Activated naive CD4-positive, alpha-beta T cell treated with anti-CD3 and anti-CD28 coated beads, Interleukin-2, amount 50 U/mL, for 72 hours (primary cell): ENCODE measurements around the gene ZNF672. TPM values are rescaled to one million over a fixed set of nuclear protein-coding genes. Genes with fewer than 3 reads are reported as not detected.
A peak's percentile ranks its signal among the peaks of the same experiment; 100 is the strongest.

Experiments used
- ATAC-seq, 2 donors: fragments of 150-1000 bp; cut with Tn5 transposase; 2 replicates each; pipeline ENCODE4 v1.10.0; 2021; ENCODE audit warnings: mild to moderate bottlenecking in 2 of 2, moderate library complexity in 2 of 2
- DNase-seq, 2 donors: peaks; one replicate each; pipeline ENCODE4 v3.0.0; 2021 to 2022; ENCODE audit warnings: low spot score in 2 of 2
- H3K27ac Mint-ChIP-seq, 2 donors: one replicate each; pipeline ENCODE4 v1.8.0; 2022; ENCODE audit warnings: mild to moderate bottlenecking in 2 of 2, mixed read lengths in 2 of 2
- H3K36me3 Mint-ChIP-seq, 2 donors: one replicate each; pipeline ENCODE4 v1.8.0; 2022; ENCODE audit warnings: mixed read lengths in 2 of 2
- H3K9me3 Mint-ChIP-seq, 2 donors: one replicate each; pipeline ENCODE4 v1.8.0; 2022; ENCODE audit warnings: mixed read lengths in 2 of 2
- total RNA-seq, 2 donors: library from RNA; stranded (reverse); gene quantifications; one replicate each; pipeline ENCODE4 v1.2.3, GENCODE V29; 2022

ZNF672 gene
- total RNA-seq, 2 donors from 2014 or later: 46.4 to 54.9 TPM

DNA sequence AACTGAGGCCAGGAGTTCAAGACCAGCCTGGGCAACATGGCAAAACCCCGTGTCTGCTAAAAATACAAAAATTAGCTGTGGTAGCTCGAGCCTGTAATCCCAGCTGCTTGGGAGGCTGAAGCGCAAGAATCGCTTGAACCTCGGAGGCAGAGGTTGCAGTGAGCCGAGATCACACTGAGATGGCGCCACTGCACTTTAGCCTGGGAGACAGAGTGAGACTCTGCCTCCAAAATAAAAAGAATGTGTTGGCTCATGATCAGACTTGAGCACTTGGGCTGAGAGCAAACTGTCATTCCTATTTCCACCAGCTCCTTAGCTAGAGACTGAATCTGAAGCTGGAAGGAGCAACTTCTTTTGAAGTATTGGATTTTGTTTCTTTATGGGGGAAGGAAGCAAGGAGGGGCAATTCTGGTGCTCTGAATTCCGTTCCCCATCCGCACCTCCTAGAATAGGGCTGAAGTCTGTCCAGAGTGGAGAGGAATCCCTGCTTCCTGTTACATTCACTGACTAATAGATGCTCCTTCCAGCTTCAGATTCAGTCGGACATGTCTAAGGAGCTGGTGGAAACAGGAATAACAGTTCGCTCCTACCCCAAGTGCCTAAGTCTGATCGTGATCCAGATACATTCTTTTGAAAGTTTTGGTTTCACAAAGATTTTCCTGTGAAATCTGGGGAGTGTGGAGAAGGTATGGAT is 3.8 kb downstream of the ZNF672 start:
- Mint-ChIP-seq H3K9me3 (no peaks in the 10 kb centered on the region), H3K36me3 (no peaks in the 10 kb centered on the region), H3K27ac (peak overlapping the region in 1 of 2 donors; percentile 62)
- ATAC-seq (no peak), DNase-seq (peak in 1 of 2 donors; percentile 52)

DNA sequence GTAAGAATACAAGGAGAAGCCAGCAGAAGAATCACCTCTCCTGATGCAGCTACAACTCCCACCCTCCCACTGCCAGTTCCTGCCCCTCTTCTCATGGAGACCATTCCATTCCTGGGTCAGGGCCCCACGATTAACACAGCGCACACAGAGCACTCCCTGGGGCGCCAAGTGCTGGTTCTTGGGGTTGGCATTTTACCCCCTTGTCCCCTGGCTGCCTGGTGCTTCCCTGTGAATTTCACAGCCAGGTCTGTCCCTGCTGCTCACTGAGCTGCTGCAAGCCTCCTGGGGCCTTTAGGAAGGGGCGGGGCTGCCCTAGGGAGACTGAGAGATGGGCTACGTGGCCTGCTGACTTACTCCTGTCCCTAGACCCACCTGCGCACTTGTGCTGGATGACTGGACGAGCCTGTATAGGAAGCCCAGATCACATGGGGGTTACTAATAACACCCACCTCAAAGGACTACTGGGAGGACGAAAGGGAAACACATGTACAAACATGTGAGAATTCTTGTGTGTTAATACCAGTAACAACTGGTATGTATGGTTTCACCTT is 4.8 kb downstream of the ZNF672 start:
- Mint-ChIP-seq H3K36me3 (no peaks in the 10 kb centered on the region), H3K9me3 (no peaks in the 10 kb centered on the region), H3K27ac (no peak overlapping the region)
- ATAC-seq: no peak
- peak in 1 of 2 donors; percentile 44 for DNase-seq

- Mint-ChIP-seq H3K9me3 (no peaks in the 10 kb centered on the region), H3K27ac (no peak overlapping the region), H3K36me3 (peaks cover under 1 to 3% of the 10 kb centered on the region in 2 donors)
- no peak for DNase-seq
- no peak for ATAC-seq
Observed at GRCh38 chr1:248843687-248844086, 5.7 kb downstream of the ZNF672 start.

DNA sequence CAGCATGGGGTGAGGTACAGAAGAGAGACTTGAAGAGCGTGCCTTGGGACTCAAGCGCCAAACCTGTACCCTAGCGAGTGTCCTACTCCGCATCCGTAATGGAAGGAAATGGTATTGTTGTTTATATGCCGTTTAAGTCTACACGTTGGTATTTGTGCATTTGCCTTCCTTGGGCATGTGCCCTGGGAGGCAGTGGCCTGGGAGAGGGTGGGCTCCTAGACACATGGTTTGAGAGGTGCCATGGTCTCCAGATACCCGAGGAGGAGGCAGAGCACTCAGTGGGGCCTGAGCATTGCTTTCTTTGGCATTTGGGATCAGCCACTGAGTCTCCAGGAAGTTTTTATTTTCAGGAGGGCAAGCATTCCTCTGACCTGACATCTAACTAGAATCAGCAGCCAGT is 6.5 kb downstream of the ZNF672 start:
- Mint-ChIP-seq H3K36me3 (peaks cover 5 to 7% of the 10 kb centered on the region in 2 donors), H3K27ac (peak overlapping the region in 1 of 2 donors; percentile 91), H3K9me3 (no peaks in the 10 kb centered on the region)
- ATAC-seq (no peak), DNase-seq (no peak)

GRCh38 chr1:248847181-248847955 is 9.3 kb downstream of the ZNF672 start:
- peak in 1 of 2 donors; percentile 46 for DNase-seq
- Mint-ChIP-seq H3K27ac (no peak overlapping the region), H3K9me3 (no peaks in the 10 kb centered on the region), H3K36me3 (peaks cover 5 to 7% of the 10 kb centered on the region in 2 donors)
- no peak for ATAC-seq

DNA sequence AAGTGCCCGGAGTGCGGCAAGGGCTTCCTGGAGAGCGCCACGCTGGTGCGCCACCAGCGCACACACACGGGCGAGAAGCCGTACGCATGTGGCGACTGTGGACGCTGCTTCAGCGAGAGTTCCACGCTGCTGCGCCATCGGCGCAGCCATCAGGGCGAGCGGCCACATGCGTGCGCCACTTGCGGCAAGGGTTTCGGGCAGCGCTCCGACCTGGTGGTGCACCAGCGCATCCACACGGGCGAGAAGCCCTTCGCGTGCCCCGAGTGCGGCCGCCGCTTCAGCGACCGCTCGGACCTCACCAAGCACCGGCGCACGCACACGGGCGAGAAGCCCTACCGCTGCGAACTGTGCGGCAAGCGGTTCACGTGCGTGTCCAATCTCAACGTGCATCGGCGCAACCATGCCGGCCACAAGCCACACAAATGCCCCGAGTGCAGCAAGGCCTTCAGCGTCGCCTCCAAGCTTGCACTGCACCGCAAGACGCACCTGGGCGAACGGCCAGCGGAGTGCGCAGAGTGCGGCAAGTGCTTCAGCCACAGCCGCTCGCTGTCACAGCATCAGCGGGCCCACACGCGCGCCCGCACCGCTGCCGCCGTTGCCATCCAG is 10.0 kb downstream of the ZNF672 start:
- no peak for ATAC-seq
- H3K9me3 Mint-ChIP-seq: no peaks in the 10 kb centered on the region
- peaks cover 5 to 7% of the 10 kb centered on the region in 2 donors for H3K36me3 Mint-ChIP-seq

GRCh38 chr1:248848602-248849001 is 10.6 kb downstream of the ZNF672 start:
- H3K27ac Mint-ChIP-seq: peak overlapping the region in 1 of 2 donors; percentile 83
- DNase-seq (no peak), ATAC-seq (no peak)
- H3K36me3 Mint-ChIP-seq: peaks cover 5 to 7% of the 10 kb centered on the region in 2 donors
- no peaks in the 10 kb centered on the region for H3K9me3 Mint-ChIP-seq

More for the DNA sequence above, 10.0 kb downstream of the ZNF672 start:
- H3K27ac Mint-ChIP-seq: peak overlapping the region in 1 of 2 donors; percentile 83
- DNase-seq: no peak

DNA sequence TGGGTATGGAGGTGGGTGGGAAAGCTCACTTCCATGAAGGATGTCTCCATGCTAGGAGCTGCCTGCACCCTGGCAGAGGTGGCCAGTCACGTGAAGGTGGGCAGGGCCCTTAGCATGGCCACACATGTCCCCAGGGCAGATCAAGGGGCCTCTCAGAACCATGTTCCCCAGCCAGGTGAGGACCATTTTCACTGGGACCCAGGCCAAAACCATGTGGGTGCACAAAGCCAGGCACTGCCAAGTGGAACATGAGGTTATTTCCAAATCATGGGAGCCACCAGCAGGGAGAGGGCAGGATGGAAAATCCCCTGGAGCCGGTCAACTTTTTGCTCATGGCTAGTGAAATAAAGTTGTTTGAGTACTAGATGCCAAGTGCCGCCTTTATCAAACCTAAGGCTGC is 11.1 kb downstream of the ZNF672 start:
- peaks cover 6 to 10% of the 10 kb centered on the region in 2 donors for H3K36me3 Mint-ChIP-seq

DNA sequence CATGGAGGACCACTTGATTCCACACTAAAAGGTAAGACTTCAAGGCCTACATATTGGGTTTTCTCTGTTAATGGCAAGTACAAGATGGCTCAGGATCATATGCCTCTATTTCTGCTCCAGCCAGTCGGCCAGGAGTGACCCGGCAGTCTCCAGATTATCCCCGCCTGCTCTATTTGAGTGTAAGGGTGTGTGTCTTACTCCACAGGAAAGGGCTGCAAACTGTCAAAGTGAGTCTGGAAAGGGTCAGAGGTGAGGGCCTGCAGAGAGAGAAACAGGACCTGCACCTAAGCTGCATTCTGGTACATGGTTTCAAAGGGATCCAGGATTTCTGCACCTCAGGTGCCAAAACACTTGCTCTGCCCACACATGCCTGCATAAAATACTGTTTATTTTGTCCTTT is 11.6 kb downstream of the ZNF672 start:
- peak overlapping the region; percentile 51 to 74 for H3K27ac Mint-ChIP-seq
- no peaks in the 10 kb centered on the region for H3K9me3 Mint-ChIP-seq
- peaks cover 11 to 15% of the 10 kb centered on the region in 2 donors for H3K36me3 Mint-ChIP-seq
- DNase-seq: no peak
- ATAC-seq: no peak

More for the DNA sequence above, 11.1 kb downstream of the ZNF672 start:
- ATAC-seq (no peak), DNase-seq (no peak)
- no peaks in the 10 kb centered on the region for H3K9me3 Mint-ChIP-seq
- H3K27ac Mint-ChIP-seq: peak overlapping the region in 1 of 2 donors; percentile 83

DNA sequence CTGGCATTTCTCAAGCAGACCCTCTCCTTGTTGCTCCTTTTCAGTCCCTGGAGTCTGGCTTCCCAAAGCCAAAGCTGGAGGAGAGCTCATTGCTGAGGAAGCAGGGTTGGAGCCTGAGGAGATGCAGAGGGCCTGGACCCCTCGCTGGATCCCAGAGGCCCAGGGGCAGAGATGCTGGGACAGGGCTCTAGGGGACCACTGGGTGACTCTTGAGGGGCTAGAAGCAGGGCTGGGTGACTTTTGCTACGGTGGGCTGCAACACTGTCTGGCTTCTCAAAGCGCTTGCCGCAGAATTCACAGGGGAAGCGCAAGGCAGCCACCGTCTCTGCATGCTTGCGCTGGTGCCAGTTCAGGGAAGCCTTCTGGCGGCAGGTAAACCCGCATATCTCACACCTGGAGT is 12.1 kb downstream of the ZNF672 start:
- DNase-seq (no peak), ATAC-seq (no peak)
- Mint-ChIP-seq H3K9me3 (no peaks in the 10 kb centered on the region), H3K36me3 (peaks cover 16 to 20% of the 10 kb centered on the region in 2 donors), H3K27ac (peak overlapping the region; percentile 41 to 74)

DNA sequence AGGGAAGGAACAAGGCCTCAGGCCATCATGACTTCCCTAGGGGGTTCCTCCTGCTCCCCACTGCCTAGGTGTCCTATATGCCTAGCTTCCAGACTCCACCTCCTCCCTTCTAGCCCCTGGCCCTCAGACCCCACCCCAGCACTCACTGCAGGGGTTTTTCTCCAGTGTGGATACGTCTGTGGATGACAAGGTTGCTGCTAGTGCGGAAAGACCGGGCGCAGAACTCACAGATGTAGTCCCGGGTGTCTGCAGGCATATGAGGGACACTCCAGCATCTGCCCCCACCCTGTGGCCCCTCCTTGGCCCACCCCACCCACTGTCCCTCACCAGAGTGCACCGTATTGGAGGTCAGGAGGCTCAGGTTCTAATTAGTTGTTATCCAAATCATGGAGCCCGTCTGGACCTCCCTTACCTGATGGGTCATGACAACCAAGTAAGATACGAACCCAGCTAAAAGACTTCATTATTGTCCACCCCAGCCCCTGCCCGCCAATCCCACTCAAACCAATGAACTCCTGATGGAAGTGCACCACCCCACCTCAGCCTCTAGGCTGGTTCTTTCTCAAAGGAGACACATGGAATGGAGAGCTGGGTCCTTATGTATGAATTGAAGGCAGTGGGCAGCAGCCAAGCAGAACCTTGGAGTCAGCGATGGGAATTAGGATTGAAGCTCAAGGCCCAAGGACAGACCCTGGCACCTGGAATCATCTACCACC is 12.7 kb downstream of the ZNF672 start:
- Mint-ChIP-seq H3K36me3 (peaks cover 17 to 26% of the 10 kb centered on the region in 2 donors), H3K9me3 (no peaks in the 10 kb centered on the region), H3K27ac (peak overlapping the region in 1 of 2 donors; percentile 74)
- no peak for ATAC-seq
- DNase-seq: no peak

DNA sequence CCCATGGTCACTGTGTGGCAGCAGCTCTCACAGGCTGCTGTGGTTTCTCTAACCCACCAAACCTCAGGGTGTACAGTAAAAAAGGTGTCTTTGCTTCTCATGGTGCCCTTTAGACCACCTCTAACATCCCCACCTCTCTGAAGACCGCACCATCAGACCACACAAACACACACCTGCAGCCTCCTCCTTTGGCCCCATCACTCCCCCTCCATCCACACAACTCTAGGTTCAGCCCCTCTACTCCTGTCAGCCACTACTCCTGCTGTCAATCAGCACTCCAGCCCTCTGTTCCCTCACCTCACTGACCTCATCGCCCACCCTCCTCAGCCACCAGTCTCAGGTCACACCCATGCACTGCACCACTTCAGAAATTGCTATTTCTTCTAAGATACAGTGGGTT is 13.4 kb downstream of the ZNF672 start:
- Mint-ChIP-seq H3K27ac (no peak overlapping the region), H3K9me3 (no peaks in the 10 kb centered on the region), H3K36me3 (peaks cover 20 to 32% of the 10 kb centered on the region in 2 donors)
- DNase-seq (no peak), ATAC-seq (peak in 1 of 2 donors; percentile 34)

- H3K27ac Mint-ChIP-seq: no peak overlapping the region
- no peaks in the 10 kb centered on the region for H3K9me3 Mint-ChIP-seq
- no peak for ATAC-seq
- peaks cover 32 to 33% of the 10 kb centered on the region in 2 donors for H3K36me3 Mint-ChIP-seq
- DNase-seq: no peak
Observed at GRCh38 chr1:248852481-248853405, 14.7 kb downstream of the ZNF672 start.

GRCh38 chr1:248853663-248854375 is 15.8 kb downstream of the ZNF672 start:
- ATAC-seq (peak in 1 of 2 donors; percentile 24), DNase-seq (no peak)
- no peak overlapping the region for H3K27ac Mint-ChIP-seq
- H3K9me3 Mint-ChIP-seq: no peaks in the 10 kb centered on the region
- peaks cover 29 to 38% of the 10 kb centered on the region in 2 donors for H3K36me3 Mint-ChIP-seq

- DNase-seq (no peak), ATAC-seq (no peak)
- Mint-ChIP-seq H3K36me3 (peaks cover 26 to 44% of the 10 kb centered on the region in 2 donors), H3K27ac (peak overlapping the region in 1 of 2 donors; percentile 86), H3K9me3 (no peaks in the 10 kb centered on the region)
Observed at GRCh38 chr1:248855580-248855979, 17.6 kb downstream of the ZNF672 start.
